ENCODE measurements around the gene WDR46. TPM values are rescaled to one million over a fixed set of nuclear protein-coding genes. Genes with fewer than 3 reads are reported as not detected.

Gene WDR46
- total and polyA plus RNA-seq, 2 experiments from 2014 or later, result 34.8 to 70.4 TPM

- H3K27ac ChIP-seq, result no peak overlapping the region
- TF ChIP-seq CTCF (IDR thresholded peaks at IDR 0.05; ENCODE audit: low read depth, low read length), result no peak
- H3K27me3 ChIP-seq, result no peaks in the 10 kb centered on the region
- H3K4me1 ChIP-seq (ENCODE audit: low read depth), result peaks cover 3% of the 10 kb centered on the region
- no peak for DNase-seq (ENCODE audit: low read depth in 1 of 2, low spot score in 1 of 2)
- no peaks in the 10 kb centered on the region for H3K36me3 ChIP-seq
- no peak overlapping the region for H3K4me3 ChIP-seq
- H3K9me3 ChIP-seq (ENCODE audit: low read depth), result no peaks in the 10 kb centered on the region
These were observed 12.8 kb upstream of the WDR46 start for GRCh38 chr6:33301877-33302276.

GRCh38 chr6:33299237-33299944 lies 10.4 kb upstream of the WDR46 start:
- Histone ChIP-seq H3K9me3 (ENCODE audit: low read depth) (no peaks in the 10 kb centered on the region), H3K36me3 (peaks cover 5% of the 10 kb centered on the region), H3K27ac (peak overlapping the region; percentile 95), H3K27me3 (no peaks in the 10 kb centered on the region), H3K4me1 (ENCODE audit: low read depth) (peaks cover 3% of the 10 kb centered on the region), H3K4me3 (peak overlapping the region; percentile 97)
- peak; percentile 85 for TF ChIP-seq CTCF (IDR thresholded peaks at IDR 0.05; ENCODE audit: low read depth, low read length)
- peak; percentile 93 to 96 for DNase-seq (ENCODE audit: low read depth in 1 of 2, low spot score in 1 of 2)

- DNase-seq (ENCODE audit: low read depth in 1 of 2, low spot score in 1 of 2), result peak; percentile 63 to 75
- Histone ChIP-seq H3K9me3 (ENCODE audit: low read depth) (no peaks in the 10 kb centered on the region), H3K36me3 (peaks cover 7% of the 10 kb centered on the region), H3K4me3 (peak within 1 kb of the TSS; percentile 97), H3K27ac (peak within 1 kb of the TSS; percentile 95), H3K4me1 (ENCODE audit: low read depth) (peaks cover 3% of the 10 kb centered on the region), H3K27me3 (no peaks in the 10 kb centered on the region)
- no peak for TF ChIP-seq CTCF (IDR thresholded peaks at IDR 0.05; ENCODE audit: low read depth, low read length)
These were observed 9.8 kb upstream of the WDR46 start, which contains the start of gene RGL2 for GRCh38 chr6:33298773-33299236. RGL2 (minus strand) TSS chr6:33298942; CDS start chr6:33298610, 332 bp downstream.

- peaks cover 3% of the 10 kb centered on the region for H3K4me1 ChIP-seq (ENCODE audit: low read depth)
- H3K9me3 ChIP-seq (ENCODE audit: low read depth), result no peaks in the 10 kb centered on the region
- peak overlapping the region; percentile 95 for H3K27ac ChIP-seq
- peak; percentile 42 to 87 for DNase-seq (ENCODE audit: low read depth in 1 of 2, low spot score in 1 of 2)
- no peak for TF ChIP-seq CTCF (IDR thresholded peaks at IDR 0.05; ENCODE audit: low read depth, low read length)
- H3K4me3 ChIP-seq, result peak overlapping the region; percentile 97
- H3K27me3 ChIP-seq, result no peaks in the 10 kb centered on the region
- H3K36me3 ChIP-seq, result peaks cover 7% of the 10 kb centered on the region
These were observed 9.1 kb upstream of the WDR46 start for GRCh38 chr6:33297956-33298772.

GRCh38 chr6:33297406-33297955 lies 8.4 kb upstream of the WDR46 start:
- Histone ChIP-seq H3K36me3 (peaks cover 7% of the 10 kb centered on the region), H3K9me3 (ENCODE audit: low read depth) (no peaks in the 10 kb centered on the region), H3K4me3 (peak overlapping the region; percentile 97), H3K4me1 (ENCODE audit: low read depth) (peaks cover 3% of the 10 kb centered on the region), H3K27ac (no peak overlapping the region), H3K27me3 (no peaks in the 10 kb centered on the region)
- peak in 1 of 2 donors; percentile 42 for DNase-seq (ENCODE audit: low read depth in 1 of 2, low spot score in 1 of 2)
- no peak for TF ChIP-seq CTCF (IDR thresholded peaks at IDR 0.05; ENCODE audit: low read depth, low read length)

Measured in cardiac muscle cell (in vitro differentiated cells and primary cell).